ENCODE results near the gene TMC7.

DNA sequence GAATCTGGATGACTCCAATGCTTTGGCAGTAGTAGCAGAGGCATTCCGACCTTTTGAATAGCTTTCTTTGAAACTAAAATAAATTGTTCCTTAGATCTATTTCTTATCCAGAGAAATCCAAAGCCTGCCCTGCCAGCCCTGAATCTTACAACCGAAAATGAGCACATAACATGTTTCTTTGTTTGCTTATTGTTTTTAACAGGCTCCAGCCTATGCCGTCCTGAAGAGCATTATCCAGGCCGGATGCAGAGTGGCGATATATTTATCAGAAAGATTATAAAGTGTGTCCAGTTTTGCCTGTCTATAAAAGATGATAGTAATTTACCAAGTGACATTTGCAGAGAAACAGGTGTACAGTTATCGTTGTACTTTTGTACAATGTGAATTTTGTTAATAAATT, 94.1 kb downstream of the TMC7 start:
- TF ChIP-seq, protein P1, sequence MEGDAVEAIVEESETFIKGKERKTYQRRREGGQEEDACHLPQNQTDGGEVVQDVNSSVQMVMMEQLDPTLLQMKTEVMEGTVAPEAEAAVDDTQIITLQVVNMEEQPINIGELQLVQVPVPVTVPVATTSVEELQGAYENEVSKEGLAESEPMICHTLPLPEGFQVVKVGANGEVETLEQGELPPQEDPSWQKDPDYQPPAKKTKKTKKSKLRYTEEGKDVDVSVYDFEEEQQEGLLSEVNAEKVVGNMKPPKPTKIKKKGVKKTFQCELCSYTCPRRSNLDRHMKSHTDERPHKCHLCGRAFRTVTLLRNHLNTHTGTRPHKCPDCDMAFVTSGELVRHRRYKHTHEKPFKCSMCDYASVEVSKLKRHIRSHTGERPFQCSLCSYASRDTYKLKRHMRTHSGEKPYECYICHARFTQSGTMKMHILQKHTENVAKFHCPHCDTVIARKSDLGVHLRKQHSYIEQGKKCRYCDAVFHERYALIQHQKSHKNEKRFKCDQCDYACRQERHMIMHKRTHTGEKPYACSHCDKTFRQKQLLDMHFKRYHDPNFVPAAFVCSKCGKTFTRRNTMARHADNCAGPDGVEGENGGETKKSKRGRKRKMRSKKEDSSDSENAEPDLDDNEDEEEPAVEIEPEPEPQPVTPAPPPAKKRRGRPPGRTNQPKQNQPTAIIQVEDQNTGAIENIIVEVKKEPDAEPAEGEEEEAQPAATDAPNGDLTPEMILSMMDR (IDR thresholded peaks at IDR 0.05), result no peak
- TF ChIP-seq POLR2A (IDR thresholded peaks at IDR 0.05), result no peak

Data from testis (tissue), 2 donors.